HEK293 (cell line): ENCODE measurements around the gene MYOT.

ENCODE experiments used
- IKZF3 ChIP-seq: fragments of 450-650 bp; IDR thresholded peaks from 2 replicates; pipeline ENCODE4 v1.5.0; 2018; ENCODE audit warnings: missing biosample characterization, mild to moderate bottlenecking, missing genetic modification characterization, moderate library complexity
- KLF17 ChIP-seq: fragments of 450-650 bp; formaldehyde crosslinking; IDR thresholded peaks from 2 replicates; pipeline ENCODE4 v1.5.1; 2016; ENCODE audit warnings: missing biosample characterization, missing genetic modification characterization
- MZF1 ChIP-seq: fragments of 450-650 bp; formaldehyde crosslinking; IDR thresholded peaks from 2 replicates; pipeline ENCODE4 v1.5.1; 2017; ENCODE audit warnings: missing biosample characterization, missing genetic modification characterization, borderline replicate concordance
- SCRT1 ChIP-seq: fragments of 450-650 bp; formaldehyde crosslinking; IDR thresholded peaks from 2 replicates; pipeline ENCODE4 v1.5.1; 2016; ENCODE audit warnings: missing biosample characterization, missing genetic modification characterization, borderline replicate concordance
- SETDB1 ChIP-seq: IDR thresholded peaks from one replicate; pipeline ENCODE4 v1.6.1; 2017; ENCODE audit warnings: mild to moderate bottlenecking, low read length, moderate library complexity, mixed read lengths; ENCODE audit not compliant: insufficient read length
- ZBTB20 ChIP-seq: fragments of 450-650 bp; formaldehyde crosslinking; IDR thresholded peaks from 2 replicates; pipeline ENCODE4 v1.5.1; 2016; ENCODE audit warnings: missing biosample characterization, missing genetic modification characterization
- ZBTB26 ChIP-seq: fragments of 450-650 bp; formaldehyde crosslinking; optimal IDR thresholded peaks from 2 replicates; pipeline ENCODE3; 2016; ENCODE audit warnings: missing biosample characterization, mild to moderate bottlenecking, missing genetic modification characterization
- ZNF140 ChIP-seq: fragments of 450-650 bp; formaldehyde crosslinking; IDR thresholded peaks from 2 replicates; pipeline ENCODE4 v1.5.1; 2016; ENCODE audit warnings: missing biosample characterization, missing genetic modification characterization
- ZNF157 ChIP-seq: fragments of 450-650 bp; formaldehyde crosslinking; IDR thresholded peaks from 2 replicates; pipeline ENCODE4 v1.5.1; 2016; ENCODE audit warnings: missing biosample characterization, missing genetic modification characterization
- ZNF16 ChIP-seq: fragments of 450-650 bp; formaldehyde crosslinking; IDR thresholded peaks from 2 replicates; pipeline ENCODE4 v1.5.1; 2016; ENCODE audit warnings: low read depth, missing biosample characterization, missing genetic modification characterization
- ZNF174 ChIP-seq: fragments of 450-650 bp; formaldehyde crosslinking; IDR thresholded peaks from 2 replicates; pipeline ENCODE4 v1.5.0; 2017; ENCODE audit warnings: missing biosample characterization, mild to moderate bottlenecking, missing genetic modification characterization
- ZNF2 ChIP-seq: fragments of 450-650 bp; formaldehyde crosslinking; IDR thresholded peaks from 2 replicates; pipeline ENCODE4 v1.5.1; 2016; ENCODE audit warnings: missing biosample characterization, missing genetic modification characterization
- ZNF211 ChIP-seq: fragments of 450-650 bp; formaldehyde crosslinking; IDR thresholded peaks from 2 replicates; pipeline ENCODE4 v1.5.1; 2016; ENCODE audit warnings: low read depth, missing biosample characterization, missing genetic modification characterization
- ZNF214 ChIP-seq: fragments of 450-650 bp; formaldehyde crosslinking; IDR thresholded peaks from 2 replicates; pipeline ENCODE4 v1.5.1; 2017; ENCODE audit warnings: missing biosample characterization, mild to moderate bottlenecking, missing genetic modification characterization, borderline replicate concordance
- ZNF223 ChIP-seq: fragments of 450-650 bp; formaldehyde crosslinking; IDR thresholded peaks from 2 replicates; pipeline ENCODE4 v1.5.1; 2016; ENCODE audit warnings: missing biosample characterization, missing genetic modification characterization
- ZNF23 ChIP-seq: fragments of 450-650 bp; formaldehyde crosslinking; IDR thresholded peaks from 2 replicates; pipeline ENCODE4 v1.5.1; 2016; ENCODE audit warnings: missing biosample characterization, missing genetic modification characterization, borderline replicate concordance
- ZNF239 ChIP-seq: fragments of 450-650 bp; formaldehyde crosslinking; IDR thresholded peaks from 2 replicates; pipeline ENCODE4 v1.5.1; 2016; ENCODE audit warnings: missing biosample characterization, missing genetic modification characterization
- ZNF266 ChIP-seq: fragments of 450-650 bp; formaldehyde crosslinking; IDR thresholded peaks from 2 replicates; pipeline ENCODE4 v1.5.1; 2016; ENCODE audit warnings: missing biosample characterization, missing genetic modification characterization, low read depth
- ZNF280D ChIP-seq: fragments of 450-650 bp; formaldehyde crosslinking; IDR thresholded peaks from 2 replicates; pipeline ENCODE4 v1.5.1; 2016; ENCODE audit warnings: missing biosample characterization, missing genetic modification characterization
- ZNF302 ChIP-seq: fragments of 450-650 bp; formaldehyde crosslinking; IDR thresholded peaks from 2 replicates; pipeline ENCODE4 v1.5.1; 2016; ENCODE audit warnings: missing biosample characterization, missing genetic modification characterization, low read depth
- ZNF324 ChIP-seq: fragments of 450-650 bp; formaldehyde crosslinking; IDR thresholded peaks from 2 replicates; pipeline ENCODE4 v1.5.1; 2016; ENCODE audit warnings: missing biosample characterization, missing genetic modification characterization
- ZNF341 ChIP-seq: fragments of 450-650 bp; formaldehyde crosslinking; IDR thresholded peaks from 2 replicates; pipeline ENCODE4; 2016; ENCODE audit warnings: low read depth, missing biosample characterization, missing genetic modification characterization
- ZNF37A ChIP-seq: fragments of 450-650 bp; IDR thresholded peaks from 2 replicates; pipeline ENCODE4 v1.5.1; 2018; ENCODE audit warnings: missing biosample characterization, missing genetic modification characterization
- ZNF394 ChIP-seq: fragments of 450-650 bp; formaldehyde crosslinking; IDR thresholded peaks from 2 replicates; pipeline ENCODE4 v1.5.1; 2016; ENCODE audit warnings: missing biosample characterization, missing genetic modification characterization, mild to moderate bottlenecking, moderate library complexity, borderline replicate concordance
- ZNF501 ChIP-seq: fragments of 450-650 bp; formaldehyde crosslinking; IDR thresholded peaks from 2 replicates; pipeline ENCODE4 v1.5.1; 2016; ENCODE audit warnings: missing biosample characterization, missing genetic modification characterization
- ZNF514 ChIP-seq: fragments of 450-650 bp; formaldehyde crosslinking; IDR thresholded peaks from 2 replicates; pipeline ENCODE4 v1.5.1; 2016; ENCODE audit warnings: missing biosample characterization, missing genetic modification characterization
- ZNF561 ChIP-seq: fragments of 450-650 bp; IDR thresholded peaks from 2 replicates; pipeline ENCODE4 v1.5.1; 2018; ENCODE audit warnings: missing biosample characterization, missing genetic modification characterization, borderline replicate concordance
- ZNF600 ChIP-seq: fragments of 450-650 bp; formaldehyde crosslinking; IDR thresholded peaks from 2 replicates; pipeline ENCODE4 v1.5.1; 2016; ENCODE audit warnings: missing biosample characterization, missing genetic modification characterization
- ZNF621 ChIP-seq: fragments of 450-650 bp; formaldehyde crosslinking; IDR thresholded peaks from 2 replicates; pipeline ENCODE4 v1.5.1; 2017; ENCODE audit warnings: missing biosample characterization, missing genetic modification characterization
- ZNF654 ChIP-seq: fragments of 450-650 bp; formaldehyde crosslinking; IDR thresholded peaks from 2 replicates; pipeline ENCODE4 v1.5.1; 2016; ENCODE audit warnings: low read depth, missing biosample characterization, missing genetic modification characterization
- ZNF670 ChIP-seq: fragments of 450-650 bp; formaldehyde crosslinking; IDR thresholded peaks from 2 replicates; pipeline ENCODE4 v1.5.1; 2016; ENCODE audit warnings: missing biosample characterization, missing genetic modification characterization, low read depth
- ZNF677 ChIP-seq: fragments of 450-650 bp; IDR thresholded peaks from 2 replicates; pipeline ENCODE4 v1.5.0; 2018; ENCODE audit warnings: missing biosample characterization, mild to moderate bottlenecking, missing genetic modification characterization, moderate library complexity
- ZNF701 ChIP-seq: fragments of 450-650 bp; formaldehyde crosslinking; IDR thresholded peaks from 2 replicates; pipeline ENCODE4 v1.5.1; 2016; ENCODE audit warnings: missing biosample characterization, missing genetic modification characterization
- ZNF707 ChIP-seq: fragments of 450-650 bp; formaldehyde crosslinking; IDR thresholded peaks from 2 replicates; pipeline ENCODE4 v1.5.1; 2016; ENCODE audit warnings: missing biosample characterization, missing genetic modification characterization
- ZNF76 ChIP-seq: fragments of 450-650 bp; formaldehyde crosslinking; IDR thresholded peaks from 2 replicates; pipeline ENCODE4; 2016; ENCODE audit warnings: low read depth, missing biosample characterization, missing genetic modification characterization, borderline replicate concordance
- ZNF777 ChIP-seq: fragments of 450-650 bp; formaldehyde crosslinking; IDR thresholded peaks from 2 replicates; pipeline ENCODE4 v1.5.1; 2017; ENCODE audit warnings: missing biosample characterization, missing genetic modification characterization, borderline replicate concordance
- ZNF830 ChIP-seq: fragments of 450-650 bp; IDR thresholded peaks from 2 replicates; pipeline ENCODE4 v1.5.0; 2018; ENCODE audit warnings: missing biosample characterization, missing genetic modification characterization, low read depth, mild to moderate bottlenecking, moderate library complexity
- ZNF837 ChIP-seq: fragments of 450-650 bp; formaldehyde crosslinking; IDR thresholded peaks from 2 replicates; pipeline ENCODE4 v1.5.1; 2016; ENCODE audit warnings: missing biosample characterization, missing genetic modification characterization

MYOT gene

GRCh38 chr5:137833463-137833862 lies 34.2 kb upstream of the MYOT start (continued):
- TF ChIP-seq ZNF280D (tag by site-specific recombination), result 0 out of 2 replicates have a peak, but pooled peaks have one; percentile 66
- TF ChIP-seq KLF17, result peak; percentile 86
- TF ChIP-seq ZNF670 (tag by site-specific recombination), result no peak
- TF ChIP-seq ZNF394 (tag by site-specific recombination), result peak; percentile 44; the same call in 1 of the 2 replicates
- no peak for TF ChIP-seq ZNF561 (tag by site-specific recombination)
- no peak for TF ChIP-seq ZNF837
- no peak for TF ChIP-seq ZBTB26 (tag by site-specific recombination)
- TF ChIP-seq ZNF707 (tag by site-specific recombination), result no peak
- TF ChIP-seq ZNF677 (tag by site-specific recombination), result no peak
- no peak for TF ChIP-seq ZNF157 (tag by site-specific recombination)
- TF ChIP-seq SETDB1, result no peak
- TF ChIP-seq ZNF341 (tag by site-specific recombination), result no peak
- no peak for TF ChIP-seq ZNF600 (tag by site-specific recombination)
- TF ChIP-seq ZNF302, result no peak
- no peak for TF ChIP-seq ZNF223
- TF ChIP-seq ZNF16 (tag by site-specific recombination), result no peak
- TF ChIP-seq ZNF37A (tag by site-specific recombination), result no peak
- no peak for TF ChIP-seq ZNF2
- TF ChIP-seq ZNF266, result no peak
- TF ChIP-seq ZNF324, result peak; percentile 42; the same call in 1 of the 2 replicates
- TF ChIP-seq ZNF140, result no peak
- TF ChIP-seq ZNF214, result no peak
- no peak for TF ChIP-seq ZNF23
- TF ChIP-seq ZNF701 (tag by site-specific recombination), result no peak
- no peak for TF ChIP-seq ZNF174
- TF ChIP-seq ZBTB20 (tag by site-specific recombination), result no peak
- TF ChIP-seq ZNF501 (tag by site-specific recombination), result no peak
- TF ChIP-seq ZNF76 (tag by site-specific recombination), result no peak
- no peak for TF ChIP-seq SCRT1 (tag by site-specific recombination)
- no peak for TF ChIP-seq ZNF621 (tag by site-specific recombination)
- no peak for TF ChIP-seq ZNF830 (tag by site-specific recombination)
- no peak for TF ChIP-seq ZNF211
- no peak for TF ChIP-seq MZF1 (tag by site-specific recombination)
- no peak for TF ChIP-seq ZNF239 (tag by site-specific recombination)
- peak; percentile 11; the same call in 1 of the 2 replicates for TF ChIP-seq ZNF654 (tag by site-specific recombination)
- no peak for TF ChIP-seq ZNF777 (tag by site-specific recombination)
- peak; percentile 48; the same call in 1 of the 2 replicates for TF ChIP-seq IKZF3
- TF ChIP-seq ZNF514 (tag by site-specific recombination), result no peak
